HG03280 (cell line): ENCODE measurements around the gene C1orf116.

ENCODE experiments used
- ATAC-seq: cut with Tn5 transposase; IDR thresholded peaks from one replicate; pipeline ENCODE4 v1.9.1; 2021; ENCODE audit warnings: mild to moderate bottlenecking, moderate library complexity; ENCODE audit not compliant: unreplicated experiment

C1orf116 gene

DNA sequence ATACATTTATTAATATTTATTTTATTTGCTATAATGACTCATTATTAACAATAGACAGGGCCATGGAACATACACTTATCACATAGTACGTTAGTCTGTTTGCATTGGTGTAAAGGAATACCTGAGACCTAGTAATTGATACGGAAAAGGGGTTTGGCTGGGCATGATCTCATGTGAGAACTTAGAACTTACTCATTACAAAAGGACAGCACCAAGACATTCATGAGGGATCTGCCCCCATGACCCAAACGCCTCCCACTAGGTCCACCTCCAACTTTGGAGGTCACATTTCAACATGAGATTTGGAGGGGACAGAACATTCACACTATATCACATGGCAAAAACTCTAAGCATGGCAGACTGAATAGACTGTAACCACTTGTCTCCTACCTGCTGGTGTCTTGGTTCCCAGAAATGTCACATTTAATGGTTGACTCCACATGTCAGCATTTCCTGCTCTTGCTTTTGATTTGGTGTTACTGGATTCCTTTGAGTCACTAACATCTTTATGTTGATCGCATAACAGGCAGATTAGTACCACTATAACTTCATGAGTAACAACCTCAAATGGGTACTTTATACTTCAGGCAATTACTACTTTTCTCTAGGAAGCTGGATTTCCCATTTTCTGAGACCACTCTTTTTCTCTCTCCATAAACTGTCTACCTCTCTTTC is 3.5 kb upstream of the C1orf116 start:
- no peak for ATAC-seq

DNA sequence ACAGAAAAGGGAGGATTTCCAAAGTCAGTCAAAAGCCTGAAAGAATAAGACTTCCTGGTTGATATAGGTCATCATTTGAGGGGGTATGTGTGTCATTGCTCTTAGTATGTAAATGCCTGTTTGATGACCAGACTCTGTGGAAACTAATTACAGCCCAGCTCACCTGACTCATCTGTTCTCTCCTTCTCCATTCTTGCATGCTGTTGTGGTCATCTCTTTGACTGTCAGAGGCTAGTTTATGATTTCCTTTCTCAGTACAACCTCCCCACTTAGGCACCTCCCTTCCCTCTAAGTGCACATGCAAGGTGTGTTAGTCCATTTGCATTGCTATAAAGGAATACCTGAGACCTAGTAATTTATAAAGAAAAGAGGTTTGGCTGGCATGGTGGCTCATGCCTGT is 2.4 kb upstream of the C1orf116 start:
- no peak for ATAC-seq

DNA sequence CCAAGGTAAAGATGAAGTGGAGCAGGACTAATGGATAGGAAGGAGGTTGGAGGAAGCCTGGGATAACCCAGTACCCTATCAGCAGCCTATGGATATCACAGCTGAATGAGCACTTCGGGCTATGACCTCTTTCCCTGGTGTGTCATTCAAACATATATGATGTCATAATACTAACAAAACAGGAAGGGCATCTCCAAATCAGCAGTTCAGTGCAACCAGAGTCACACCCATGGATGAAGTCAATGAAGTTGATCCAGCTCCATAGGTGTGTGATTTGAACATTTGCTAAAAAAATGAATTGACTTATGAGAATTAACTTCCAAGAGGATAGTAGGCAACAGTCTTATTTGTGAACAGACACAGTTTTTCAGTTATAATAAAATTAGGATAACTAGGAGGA is 1.7 kb upstream of the C1orf116 start:
- no peak for ATAC-seq

DNA sequence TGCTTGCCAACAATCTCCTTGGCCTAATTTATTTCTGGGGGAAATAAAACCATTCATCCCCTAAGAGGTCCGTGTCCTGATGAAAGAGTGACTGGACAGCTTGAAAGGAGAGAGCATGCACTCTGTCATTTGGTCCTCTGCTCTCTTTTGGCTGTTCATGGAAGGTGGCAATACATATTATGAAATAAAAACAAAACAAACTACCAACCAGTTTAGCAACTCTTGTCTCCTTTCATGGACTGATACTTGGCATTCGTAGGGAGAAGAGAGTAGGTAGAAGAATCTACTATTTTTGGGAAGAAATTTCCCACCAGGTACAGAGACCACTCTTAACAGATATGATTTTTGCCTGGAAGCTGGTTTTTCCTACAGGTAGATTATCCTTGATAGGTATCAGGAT is 746 bp upstream of the C1orf116 start:
- no peak for ATAC-seq

DNA sequence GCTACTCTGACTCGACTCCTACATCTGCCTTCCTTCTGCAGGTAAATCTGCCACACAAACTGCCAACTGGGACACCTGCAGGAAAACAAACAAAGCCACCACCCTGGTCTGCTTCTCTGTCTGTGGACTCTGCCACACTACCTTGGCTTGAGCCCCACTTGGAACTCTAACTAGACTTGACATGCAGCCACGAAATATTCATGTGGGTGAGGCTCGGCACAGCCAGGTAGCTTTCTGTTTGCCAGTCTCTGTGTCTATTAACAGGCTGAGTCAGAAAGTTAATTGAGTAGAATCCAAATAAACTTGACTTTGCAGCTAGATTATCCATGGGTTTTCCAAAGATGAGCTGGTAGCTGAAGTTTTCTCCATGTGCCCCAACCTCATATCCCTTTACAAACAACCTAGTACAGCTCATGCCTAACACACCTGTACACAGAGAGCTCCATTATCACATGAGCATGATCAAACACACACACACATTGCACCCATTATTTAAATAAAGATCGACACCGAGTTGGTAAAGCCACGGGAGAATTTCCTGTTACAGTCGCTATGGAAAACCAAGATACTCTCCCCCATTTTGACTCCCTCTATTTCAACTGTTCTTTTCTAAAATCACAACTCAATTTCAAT is 808 bp downstream of the C1orf116 start:
- ATAC-seq: no peak

DNA sequence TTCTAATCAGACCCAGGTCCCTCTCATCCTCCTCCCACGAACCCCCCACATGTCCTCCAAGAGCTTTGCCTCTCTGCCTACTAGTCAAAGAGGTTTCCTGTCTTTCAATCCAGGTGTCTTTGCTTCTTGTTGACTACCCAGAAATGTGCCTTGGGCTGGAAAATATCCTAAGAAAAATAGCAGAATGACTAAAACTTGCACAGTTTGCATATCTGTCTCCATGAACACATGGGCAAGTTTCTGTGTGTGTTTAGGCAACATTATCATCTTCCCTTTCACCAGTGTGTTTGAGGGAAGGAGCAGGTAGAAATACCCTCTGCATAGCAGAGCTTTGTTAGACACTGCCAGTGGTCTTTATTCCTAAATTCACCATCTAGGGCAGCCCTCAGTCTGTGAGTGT is 1.5 kb downstream of the C1orf116 start:
- no peak for ATAC-seq

DNA sequence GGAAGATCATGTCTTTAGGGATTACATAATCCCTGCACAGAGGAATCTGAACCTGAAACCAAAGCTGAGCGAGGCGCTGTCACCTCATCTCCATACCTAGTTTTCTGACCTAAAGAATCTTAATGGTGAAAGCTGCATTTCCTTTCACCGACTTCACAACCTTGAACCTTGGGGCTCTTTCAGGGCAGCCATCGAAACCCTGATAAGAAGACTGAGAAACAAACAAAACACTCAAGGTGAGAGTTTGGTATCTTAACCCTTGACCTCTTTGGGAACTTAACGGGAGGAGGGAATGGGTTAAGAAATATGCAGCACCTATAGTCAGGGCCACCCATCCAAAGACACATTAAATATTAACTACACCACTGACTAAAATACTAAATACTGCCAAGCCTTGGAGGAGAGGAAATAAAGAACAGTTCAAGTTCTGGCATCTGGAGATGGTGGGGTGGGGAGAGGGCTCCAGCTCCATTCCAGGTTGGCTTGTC is 2.0 kb downstream of the C1orf116 start:
- ATAC-seq: no peak

DNA sequence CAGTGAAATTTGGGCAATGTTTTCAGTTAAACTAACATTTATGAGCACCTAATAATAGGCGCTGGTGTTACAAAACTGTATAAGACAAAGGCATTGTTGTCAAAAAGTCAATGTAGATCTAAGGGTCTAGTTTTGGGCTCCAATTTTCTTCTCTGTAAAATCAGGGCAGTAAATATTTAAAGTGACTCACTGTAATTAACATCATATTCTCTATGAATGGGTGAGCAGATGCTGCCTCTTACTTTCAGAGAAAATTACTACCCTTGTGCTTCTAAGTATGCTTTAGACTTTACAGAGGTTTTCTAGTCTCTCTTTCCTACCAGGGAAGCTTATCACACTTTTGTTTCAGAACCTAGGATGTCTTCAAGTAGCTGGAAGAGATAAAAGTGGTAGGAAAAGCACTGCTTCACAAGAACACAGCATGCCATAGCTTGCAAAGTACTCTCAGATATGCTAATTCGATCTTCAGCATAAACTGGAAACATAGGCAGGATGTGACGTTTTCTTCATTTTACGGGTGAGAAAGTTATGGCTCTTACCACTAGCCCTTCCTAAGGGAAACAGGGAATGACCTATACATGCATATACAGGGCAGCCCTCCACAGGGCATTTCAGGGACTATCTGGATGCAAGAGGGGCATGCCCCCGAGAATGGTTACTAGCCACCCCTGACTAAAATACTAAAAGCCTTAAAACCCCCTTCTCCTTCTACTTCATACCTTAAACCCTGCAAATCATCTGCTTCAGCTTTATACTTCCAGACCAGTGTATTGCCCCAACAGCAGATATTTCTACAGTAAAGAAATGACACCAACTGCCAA is 2.6 kb downstream of the C1orf116 start:
- ATAC-seq: no peak

DNA sequence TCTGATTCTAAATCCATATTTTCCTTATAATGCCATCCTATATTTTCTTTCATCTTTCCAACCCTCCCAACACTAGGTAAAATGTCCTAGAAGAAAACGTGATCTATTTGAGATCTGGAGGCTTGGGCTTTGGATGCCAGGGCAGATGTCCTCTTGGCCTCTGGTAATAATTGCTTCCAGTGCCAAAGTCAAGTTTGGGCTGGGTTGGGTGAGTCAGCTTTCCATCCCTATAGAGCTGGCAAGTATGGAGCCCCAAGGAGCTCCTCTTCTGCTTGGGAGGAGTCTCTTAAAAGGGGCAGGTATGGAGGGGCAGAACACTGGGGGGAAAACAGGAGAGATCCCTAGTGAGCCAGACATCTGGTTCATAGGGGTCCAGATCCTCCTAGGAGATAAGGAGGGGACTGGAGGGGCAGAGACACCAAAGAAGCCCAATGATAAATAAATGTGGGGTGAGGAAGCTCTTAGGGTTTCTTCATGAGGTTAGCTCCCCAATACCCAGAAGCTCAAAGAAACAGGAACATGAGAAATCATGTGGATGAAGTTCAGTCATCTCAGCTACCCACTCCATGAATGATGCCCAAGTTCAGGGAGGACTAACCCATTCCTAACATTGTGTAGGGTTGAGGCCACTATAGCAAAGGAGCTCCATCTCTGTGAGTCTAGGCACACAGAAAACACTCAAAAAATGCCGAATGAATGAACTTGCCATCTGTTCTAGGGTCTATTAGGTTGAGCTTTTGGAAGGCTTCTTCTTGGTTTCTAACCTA is 3.5 kb downstream of the C1orf116 start:
- ATAC-seq: no peak

DNA sequence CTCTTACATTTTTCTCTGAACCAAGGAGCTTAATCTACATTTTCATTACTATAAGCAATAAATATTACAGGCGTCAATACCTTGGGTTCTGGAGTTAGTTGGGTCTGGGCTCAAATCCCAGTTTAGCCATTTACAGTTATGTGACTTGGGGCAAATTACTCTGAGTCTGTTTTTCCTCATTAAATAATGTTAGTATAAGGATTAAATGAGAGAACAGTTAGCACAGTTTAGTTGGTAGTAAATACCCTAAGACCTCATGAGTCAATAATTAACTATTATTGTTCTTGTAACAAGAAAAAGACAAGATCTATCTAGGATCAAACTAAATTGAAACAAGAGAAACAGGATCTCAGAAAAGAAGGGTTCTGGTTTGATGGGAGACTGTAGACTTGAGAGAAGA is 4.6 kb downstream of the C1orf116 start:
- no peak for ATAC-seq

DNA sequence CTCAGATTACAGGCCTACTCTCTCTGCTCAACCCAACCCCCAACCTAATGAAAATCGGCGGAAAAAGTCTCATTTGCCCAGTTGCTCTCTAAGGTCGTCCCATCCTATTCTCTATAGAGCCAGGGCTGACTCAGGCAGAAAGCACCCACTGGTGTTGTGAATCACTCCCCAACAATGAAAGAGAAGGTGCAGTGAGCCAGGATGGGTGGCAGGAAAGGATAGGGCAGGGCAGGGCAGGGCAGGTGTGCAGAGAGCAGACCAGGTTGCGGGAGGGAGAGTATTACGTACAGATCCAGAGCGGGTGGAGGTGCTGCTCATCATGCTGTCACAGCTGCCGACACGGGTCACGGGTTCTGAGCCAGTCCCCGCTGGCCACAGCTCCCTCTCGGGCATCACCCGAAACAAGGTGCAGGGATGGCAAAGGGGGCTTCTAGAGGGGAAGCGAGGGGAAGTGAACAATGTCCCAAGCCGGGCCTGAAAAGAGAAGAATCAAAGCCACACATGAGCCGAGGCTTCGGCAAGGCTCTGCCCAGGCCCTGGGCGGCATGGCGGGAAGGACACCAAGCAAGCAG is 5.3 kb downstream of the C1orf116 start:
- ATAC-seq: no peak

DNA sequence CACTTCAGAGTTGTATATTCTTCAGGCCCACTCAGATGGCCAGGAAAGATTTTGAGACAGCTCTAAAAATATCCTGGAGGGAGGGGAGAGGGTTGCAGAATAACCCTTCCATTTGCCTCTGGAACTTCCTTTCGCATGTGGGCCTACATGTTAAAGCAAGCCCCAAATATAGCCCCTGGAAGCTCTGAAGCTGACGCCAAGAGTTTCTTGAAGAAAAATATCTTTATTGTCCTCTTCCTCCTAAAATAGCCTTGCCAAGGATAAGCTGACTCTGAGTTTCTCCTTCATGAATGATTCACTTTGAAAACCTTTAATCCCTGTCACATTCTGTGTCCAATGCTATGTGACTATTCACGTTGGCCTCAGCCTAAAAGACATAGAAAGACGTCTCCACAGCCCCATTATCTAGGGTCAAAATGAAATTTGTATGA is 6.4 kb downstream of the C1orf116 start:
- no peak for ATAC-seq

DNA sequence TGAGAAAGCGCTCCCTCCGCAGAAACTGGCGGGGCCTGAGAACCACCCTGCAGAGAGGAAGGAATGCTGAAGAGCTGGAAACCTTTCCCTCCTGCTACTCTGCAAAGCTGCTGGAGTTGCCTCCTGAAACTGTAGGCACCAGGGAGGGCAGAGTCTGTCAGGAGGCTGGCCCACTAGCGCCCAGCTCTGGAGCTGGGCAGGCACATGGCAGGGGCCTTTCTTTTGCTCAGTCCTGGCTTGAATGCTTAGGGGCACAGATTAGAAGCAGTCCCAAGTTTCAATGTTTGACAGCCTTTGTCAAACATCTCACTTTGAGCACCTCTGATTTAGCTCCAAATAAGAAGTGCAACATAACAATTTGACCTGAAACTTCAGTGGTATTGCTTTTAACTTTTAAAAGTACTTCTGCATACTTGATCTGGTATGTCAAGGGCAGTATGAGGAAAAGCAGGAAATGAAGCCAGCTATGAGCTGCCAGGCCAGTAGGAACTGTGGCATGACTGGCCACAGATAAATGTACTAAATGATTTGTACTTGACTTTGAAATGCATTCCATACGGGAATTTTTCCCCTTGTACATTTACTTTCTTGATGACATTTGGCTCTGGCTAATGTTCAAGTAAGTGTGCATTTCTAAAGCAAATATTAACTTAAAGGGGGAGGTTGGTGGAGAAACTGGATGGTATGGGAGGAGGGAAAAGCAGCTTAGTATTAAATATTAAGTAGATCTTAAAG is 7.2 kb downstream of the C1orf116 start:
- no peak for ATAC-seq

DNA sequence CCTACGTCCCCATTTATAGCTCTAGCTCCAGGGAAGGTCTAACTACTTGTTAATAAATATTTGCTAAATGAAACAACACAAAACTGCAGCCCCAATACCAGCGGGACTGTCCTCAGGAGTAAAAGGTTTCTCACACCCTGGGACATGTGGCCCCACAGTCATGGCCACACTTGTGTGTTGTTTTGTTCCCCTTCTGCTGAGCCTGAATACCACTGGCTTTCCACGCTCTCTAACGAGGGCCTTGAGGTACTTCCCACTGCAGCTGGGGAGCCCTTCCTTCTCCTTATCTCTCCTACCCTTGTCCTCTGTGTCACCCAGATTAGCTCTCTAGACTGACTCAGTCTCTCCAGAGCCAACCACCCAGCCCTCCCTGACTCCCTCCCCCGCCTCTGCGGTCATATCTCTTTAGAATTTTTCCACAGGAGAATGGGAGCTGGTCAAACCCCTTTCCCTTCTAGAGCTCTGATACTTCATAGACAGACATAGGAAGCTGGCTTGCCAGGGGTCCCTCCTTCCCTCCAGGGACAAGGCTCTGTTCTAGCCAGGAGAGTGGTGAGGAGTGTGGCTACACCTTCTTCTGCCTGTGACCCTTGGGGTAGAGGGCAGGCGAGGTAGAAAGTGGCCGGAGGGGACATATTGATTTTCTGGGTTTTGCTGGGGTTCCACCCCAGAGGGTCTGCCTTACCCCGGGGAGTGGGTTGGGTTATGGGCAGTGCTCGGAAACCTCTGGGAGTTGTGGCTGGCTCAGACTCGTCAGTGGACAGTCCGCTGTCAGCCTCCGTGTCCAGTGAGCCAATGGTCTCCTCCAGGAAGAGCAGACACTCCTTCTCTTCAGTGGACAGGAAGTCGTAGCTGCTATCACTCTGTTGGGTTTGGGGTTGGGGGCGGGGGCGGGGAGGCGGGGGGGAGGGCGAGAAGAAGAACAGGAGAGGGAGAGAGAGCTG is 8.1 kb downstream of the C1orf116 start:
- no peak for ATAC-seq

DNA sequence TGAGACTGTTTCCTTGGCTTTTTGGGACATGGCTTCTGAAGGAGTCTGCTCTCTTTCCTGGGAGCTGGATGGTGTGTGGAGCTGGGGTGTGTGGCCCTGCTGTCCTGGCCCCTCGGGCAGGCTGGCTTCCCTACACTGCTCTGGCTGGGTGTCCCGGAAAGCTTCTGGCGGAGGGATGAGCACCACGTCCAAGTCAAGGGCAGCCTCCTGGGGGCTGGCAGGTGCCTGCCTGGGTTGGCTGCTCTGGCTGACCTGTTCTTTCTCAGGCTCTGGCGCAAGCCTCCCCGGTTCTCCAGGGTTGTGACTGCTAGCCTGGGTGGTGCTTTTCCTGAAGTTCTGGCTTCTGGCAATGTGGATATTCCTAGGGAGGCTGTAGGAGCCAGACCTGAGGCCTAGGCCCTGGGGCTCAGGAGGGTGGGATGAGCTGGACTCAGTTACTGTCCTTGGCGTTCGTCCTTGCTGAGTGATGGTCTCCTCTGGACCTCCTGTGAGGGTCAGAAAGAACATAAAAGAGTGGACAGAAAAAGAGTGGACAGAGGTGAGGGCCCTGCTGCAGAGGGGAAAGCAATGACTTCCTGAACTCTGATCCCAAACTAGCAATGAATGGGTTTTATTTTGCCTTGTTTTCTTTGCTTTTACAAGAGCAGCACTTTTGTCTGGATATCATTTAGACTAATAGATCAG is 9.4 kb downstream of the C1orf116 start:
- no peak for ATAC-seq

DNA sequence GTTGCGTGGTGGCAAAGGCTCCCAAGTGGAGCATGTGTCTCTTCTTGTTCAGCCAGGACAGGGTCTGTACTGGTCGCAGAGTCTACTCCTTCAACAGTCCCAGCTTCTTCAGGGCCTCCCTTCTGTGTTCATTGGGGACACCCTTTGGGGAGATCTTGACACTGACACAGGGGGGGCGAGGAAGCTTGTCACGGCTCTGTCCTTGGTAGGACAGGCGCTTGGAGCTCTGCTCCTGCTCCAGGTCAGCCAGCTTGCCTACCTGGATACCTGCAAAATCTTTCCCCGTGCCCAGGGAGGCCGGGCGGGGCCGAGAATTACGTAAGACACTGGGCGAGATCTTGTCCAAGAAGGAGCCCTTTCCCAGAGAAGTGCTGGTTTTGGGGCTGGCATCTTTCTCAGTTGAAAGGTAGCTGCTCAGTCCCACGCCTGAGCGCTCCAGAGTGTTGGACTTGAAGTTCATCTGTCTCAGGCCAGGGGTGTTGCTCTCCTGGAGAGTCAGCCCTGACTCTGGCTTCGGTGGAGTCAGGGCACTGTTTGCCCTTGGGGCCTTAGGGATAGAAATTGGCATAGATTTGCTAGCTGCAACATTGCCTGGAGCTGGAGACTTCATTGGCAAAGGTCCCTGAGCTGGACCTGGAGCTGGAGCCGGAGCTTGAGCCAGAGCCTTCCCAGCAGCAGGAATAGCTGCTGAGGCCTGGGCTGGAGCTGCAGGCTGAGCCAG is 10.5 kb downstream of the C1orf116 start:
- ATAC-seq: no peak

DNA sequence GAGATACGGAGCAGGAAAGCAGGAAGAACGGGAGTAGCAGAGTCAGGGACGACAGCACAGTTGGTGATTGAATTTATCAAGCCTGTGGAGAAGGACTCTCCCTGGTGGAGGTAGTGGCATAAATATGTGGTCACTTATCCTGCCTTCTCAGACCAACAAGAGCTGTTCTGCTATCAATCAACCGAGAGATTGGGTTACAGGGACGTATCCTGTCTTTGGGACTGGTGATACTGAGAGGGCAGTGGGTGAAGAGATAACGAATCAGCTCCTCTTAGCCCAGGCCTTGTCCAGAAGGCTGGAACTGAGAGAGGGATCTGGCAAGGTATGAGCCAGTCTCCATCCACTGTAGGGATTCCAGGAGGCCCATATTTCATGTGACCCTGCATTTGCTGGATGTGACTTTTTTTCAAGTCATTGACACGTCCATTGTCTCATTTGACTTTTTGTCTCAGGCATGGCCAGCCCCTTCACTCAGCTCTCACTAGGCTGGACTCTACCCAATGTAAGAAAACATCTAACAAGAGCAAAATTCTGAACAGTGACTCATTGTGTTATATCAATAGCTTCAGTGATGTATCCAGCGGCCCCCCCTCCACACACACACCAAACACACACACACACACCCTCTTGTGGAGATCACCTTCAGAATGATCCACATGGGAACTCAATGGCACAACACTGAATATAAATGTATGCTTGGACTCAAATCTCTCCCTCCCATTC is 11.3 kb downstream of the C1orf116 start:
- ATAC-seq: no peak
